GM18505 (cell line): ENCODE data around the gene PRPF31.
"Not testable (repeated sequence)": the region's sequence is repeated elsewhere in the genome, so short reads cannot be mapped to it uniquely, and the experiment has no call there.

Experiments
- ATAC-seq: cut with Tn5 transposase; IDR thresholded peaks from one replicate; pipeline ENCODE4 v1.9.1; 2021; ENCODE audit not compliant: unreplicated experiment
- POLR2A ChIP-seq: IDR thresholded peaks from 4 replicates; pipeline ENCODE4 v1.6.1; 2011; ENCODE audit warnings: borderline replicate concordance; ENCODE audit not compliant: insufficient read depth, insufficient read length; ENCODE audit errors: extremely low read depth

PRPF31 gene

GRCh38 chr19:54165222-54165621, 49.7 kb downstream of the PRPF31 start:
- TF ChIP-seq POLR2A, result no peak
- no peak for ATAC-seq

DNA sequence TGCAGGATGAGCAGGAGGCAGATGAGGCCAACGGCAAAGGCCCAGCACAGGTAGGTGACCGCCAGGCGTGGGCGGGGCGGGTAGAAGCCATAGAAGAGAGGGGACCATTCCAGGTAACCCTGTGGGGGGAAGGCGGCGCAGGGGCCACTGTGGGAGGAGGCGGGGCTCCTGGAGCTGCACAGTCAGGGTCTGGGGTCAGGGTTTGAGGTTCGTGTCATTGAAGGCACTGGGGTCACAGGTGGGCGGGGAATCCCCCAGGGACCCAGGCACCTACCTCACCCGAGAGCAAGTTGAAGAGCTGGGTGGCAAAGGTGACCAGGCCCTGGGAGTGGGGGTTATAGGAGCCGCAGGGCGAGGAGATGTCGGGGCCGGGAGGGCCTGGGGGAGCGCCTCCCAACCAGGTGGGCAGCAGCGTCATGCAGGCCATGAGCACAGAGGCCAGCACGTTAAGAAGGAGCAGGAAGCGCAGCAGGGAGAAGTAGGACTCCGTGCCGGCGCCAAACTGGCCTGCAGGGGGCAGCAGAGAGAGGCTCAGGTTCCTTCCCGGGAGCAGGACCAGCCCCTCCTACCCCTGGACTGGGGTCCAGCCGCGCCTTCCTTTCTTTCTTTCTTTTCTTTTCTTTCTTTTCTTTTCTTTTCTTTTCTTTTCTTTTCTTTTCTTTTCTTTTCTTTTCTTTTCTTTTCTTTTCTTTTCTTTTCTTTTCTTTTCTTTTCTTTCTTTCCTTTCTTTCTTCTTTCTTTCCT, 52.8 kb downstream of the PRPF31 start:
- ATAC-seq, result no peak
- TF ChIP-seq POLR2A, result no peak

DNA sequence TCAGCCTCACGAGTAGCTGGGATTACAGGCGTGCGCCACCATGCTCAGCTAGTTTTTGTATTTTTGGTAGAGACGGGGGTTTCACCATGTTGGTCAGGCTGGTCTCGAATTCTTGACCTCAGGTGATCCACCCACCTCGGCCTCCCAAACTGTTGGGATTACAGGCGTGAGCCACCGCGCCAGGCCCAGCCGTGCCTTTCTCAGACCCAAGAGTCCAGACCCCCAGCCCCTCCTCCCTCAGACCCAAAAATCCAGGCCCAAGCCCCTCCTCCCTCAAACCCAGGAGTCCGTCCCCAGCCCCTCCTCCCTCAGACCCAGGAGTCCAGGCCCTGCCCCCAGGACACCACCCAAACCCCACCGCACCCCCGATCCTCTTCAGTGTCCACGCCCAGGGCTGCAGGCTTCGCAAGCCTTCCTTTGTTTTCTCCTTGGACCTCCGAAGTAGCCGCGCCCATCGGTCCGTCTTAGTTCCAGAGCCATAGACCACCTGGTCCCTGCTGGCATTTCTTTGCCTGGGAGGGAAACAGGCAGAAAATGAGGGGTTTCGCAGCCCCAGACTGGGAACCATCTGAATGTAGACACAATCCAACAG, 53.7 kb downstream of the PRPF31 start:
- ATAC-seq, result no peak
- TF ChIP-seq POLR2A, result no peak

GRCh38 chr19:54171736-54172431, 56.3 kb downstream of the PRPF31 start:
- ATAC-seq, result not testable (repeated sequence)

DNA sequence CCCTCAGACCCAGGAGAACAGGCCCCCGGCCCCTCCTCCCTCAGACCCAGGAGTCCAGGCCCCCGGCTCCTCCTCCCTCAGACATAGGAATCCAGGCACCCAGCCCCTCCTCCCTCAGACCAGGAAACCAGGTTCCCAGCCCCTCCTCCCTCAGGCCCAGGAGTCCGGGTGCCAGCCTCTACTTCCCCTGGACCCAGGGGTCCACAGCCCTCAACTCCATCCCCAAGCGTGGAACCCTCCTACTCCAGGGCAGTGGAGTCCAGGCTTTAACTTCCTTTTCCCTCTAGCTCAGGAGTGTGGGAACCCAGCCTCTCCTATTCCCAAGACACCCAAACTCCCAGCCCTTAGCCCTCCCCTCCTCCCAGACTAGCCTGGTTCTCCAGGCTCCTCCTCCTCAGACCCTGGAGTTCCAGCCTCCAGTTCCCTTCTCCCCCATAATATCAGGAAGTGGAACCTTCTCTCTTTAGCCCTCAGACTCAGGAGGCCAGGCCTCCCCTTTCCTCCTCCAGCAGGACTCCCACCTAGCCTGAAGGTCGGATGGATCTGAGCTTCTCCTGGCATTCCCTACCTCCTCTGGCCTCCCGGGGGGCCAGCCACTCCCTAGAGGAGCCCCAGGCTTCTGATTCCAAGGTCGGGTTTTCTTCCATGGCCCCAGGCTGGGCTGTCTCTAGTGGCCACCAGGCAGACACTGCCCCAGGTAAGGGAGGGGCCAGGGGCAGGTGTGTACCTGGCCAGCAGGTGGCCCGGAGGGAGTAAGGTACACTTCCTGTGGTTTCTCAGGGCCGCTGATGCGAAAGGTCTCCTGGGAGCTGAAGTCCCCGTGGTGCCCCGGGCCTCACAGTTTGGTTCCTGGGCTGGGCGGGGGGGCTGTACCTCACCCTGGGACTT, 57.2 kb downstream of the PRPF31 start, which contains the start of gene TMC4:
TMC4 (minus strand) TSS at position 690 of the 888 bp plus-strand sequence; CDS start at position 647, 43 bp downstream.
- no peak for TF ChIP-seq POLR2A
- ATAC-seq, result no peak

DNA sequence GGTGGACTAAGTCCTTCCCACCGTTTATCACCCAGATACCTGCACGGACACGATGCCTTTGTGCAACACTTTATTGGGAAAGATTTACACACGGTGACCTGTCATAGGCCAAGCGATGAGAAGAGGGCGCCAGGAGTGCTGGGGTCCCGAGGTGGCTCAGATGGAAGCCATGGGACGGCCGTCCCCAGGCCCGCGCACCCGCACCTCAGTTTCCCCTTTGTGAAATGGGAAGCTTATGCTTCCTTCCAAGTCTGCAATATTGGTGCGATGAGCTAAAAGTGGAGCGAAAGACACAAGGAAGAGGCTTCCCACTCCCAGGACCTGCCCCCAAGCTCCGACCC, 57.8 kb downstream of the PRPF31 start:
- ATAC-seq, result no peak

DNA sequence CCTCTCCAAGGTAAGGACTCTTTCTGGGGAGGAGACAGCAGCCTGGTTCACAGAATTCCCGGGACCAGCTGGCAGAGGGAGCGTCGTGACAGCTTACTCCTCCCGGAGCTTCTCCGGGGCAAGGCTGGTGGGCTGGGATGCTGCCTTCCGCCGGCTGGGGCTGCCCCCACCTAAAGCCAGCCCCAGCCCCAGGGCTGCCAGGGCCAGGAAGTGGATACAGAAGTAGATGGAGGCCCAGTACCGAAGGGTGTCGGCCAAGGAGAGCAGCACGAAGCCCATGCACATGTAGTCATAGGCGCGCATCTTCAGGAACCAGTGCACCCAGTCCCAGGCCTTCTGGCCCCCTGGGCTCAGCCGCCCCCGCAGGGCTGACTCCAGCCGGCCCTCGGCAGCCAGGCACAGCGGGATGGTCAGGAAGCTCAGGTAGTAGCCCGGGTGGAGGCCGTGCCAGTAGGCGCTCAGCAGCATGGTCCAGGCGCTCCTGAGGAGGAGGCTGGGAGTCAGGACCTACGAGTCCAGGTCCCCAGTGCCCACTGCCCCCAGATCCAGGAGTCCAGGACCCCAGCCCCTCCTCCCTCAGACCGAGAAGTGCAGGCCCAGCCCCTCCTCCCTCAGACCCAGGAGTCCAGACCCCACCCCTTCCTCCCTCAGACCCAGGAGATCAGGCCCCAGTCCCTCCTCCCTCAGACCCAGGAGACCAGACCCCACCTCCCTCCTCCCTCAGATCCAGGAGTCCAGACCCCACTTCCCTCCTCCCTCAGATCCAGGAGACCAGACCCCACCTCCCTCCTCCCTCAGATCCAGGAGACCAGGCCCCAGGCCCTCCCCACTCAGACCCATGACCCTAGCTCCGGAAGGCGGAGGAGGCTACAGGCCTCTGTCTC, 58.6 kb downstream of the PRPF31 start:
- ATAC-seq, result no peak
- TF ChIP-seq POLR2A, result no peak

More for the DNA sequence above, 57.8 kb downstream of the PRPF31 start:
- no peak for TF ChIP-seq POLR2A

DNA sequence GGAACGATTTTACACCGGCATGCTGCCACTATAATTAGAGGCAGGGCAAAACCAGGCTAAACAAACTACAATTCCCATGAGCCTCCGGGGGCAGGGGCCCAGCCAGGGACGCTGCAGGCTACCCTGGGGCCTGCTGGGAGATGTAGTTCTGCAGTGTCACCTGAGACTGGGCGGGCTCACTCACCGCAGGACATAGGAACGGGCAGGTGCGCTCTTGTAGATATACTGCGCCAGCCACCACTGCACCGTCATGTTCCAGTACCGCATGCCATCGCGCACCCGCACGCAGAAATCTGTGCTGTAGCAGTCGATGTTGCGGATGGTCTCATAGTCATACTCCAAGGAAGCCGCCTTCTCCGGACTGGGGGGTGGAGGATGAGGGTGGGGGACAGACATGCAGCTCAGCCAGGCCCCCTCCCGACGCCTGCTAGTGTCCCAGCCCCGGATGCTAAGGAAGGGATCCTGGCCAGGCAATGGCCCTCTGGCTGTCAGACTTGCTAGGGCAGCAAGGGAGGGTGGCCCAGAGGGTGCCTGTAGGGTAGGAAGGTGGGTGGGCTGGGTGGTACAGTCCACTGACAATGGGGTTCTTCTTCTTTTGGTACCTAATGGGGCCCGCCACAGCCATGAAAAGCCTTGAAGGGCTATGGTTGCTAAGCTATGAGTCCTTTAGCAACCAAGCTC, 63.2 kb downstream of the PRPF31 start:
- no peak for TF ChIP-seq POLR2A
- no peak for ATAC-seq

DNA sequence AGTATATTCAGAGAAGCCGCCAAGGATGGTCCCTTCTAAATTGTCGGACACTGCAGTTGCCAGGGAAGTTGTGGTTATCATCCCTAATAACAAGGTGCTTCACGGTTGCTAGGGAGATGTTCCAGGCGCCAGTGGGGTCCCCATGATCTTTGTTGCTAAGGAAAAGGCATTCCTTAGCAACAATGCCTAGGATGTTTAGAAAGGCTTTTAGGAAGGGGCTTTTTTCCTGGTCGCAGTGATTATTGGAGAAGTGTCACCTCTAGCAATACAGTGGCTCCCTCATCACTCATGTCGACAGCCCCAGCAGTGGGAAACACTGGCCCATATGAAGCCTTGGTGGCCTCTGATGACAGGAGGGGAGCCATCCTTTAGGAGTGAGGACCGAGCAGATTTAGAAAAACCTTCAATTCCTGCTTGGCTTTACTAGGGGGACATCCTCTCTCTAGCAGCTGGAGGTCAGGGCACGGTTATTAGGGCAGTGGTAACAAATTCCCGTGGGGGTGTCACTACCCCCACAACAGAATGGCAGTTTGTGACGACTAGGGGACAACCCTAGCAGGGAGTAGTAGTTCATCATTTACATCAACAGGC, 63.8 kb downstream of the PRPF31 start:
- ATAC-seq, result no peak
- no peak for TF ChIP-seq POLR2A

GRCh38 chr19:54179921-54180461, 64.4 kb downstream of the PRPF31 start:
- ATAC-seq, result no peak
- no peak for TF ChIP-seq POLR2A

GRCh38 chr19:54180691-54181091, 65.1 kb downstream of the PRPF31 start:
- TF ChIP-seq POLR2A, result no peak
- ATAC-seq, result no peak
